A673 (cell line): ENCODE measurements around the gene SRD5A3. TPM values are rescaled to one million over a fixed set of nuclear protein-coding genes. Genes with fewer than 3 reads are reported as not detected.
A peak's percentile ranks its signal among the peaks of the same experiment; 100 is the strongest.

Source experiments
- BruUV-seq: library from RNA; stranded (reverse); fragments of 400-500 nt; replicated peaks from 2 replicates; lab custom pipeline; 2021; lab: Mats Ljungman, UMichigan
- CTCF ChIA-PET: fragments of 300-600 bp; sonication (Branson Sonifier 250); formaldehyde crosslinking; loops from one replicate; lab custom pipeline; 2022; ENCODE audit warnings: antibody characterized with exemption; lab: Charles Lee
- POLR2A ChIA-PET: fragments of 300-600 bp; sonication (Branson Sonifier 250); formaldehyde crosslinking; loops from one replicate; lab custom pipeline; 2022; ENCODE audit warnings: antibody characterized with exemption; ENCODE audit not compliant: low non-redundant PET; lab: Charles Lee
- DNase-seq: peaks from one replicate; pipeline ENCODE4 v3.0.0-alpha.2; 2015; ENCODE audit warnings: low spot score
- H3K27ac ChIP-seq: fragments of 200-600 bp; sonication (generic); 2 replicates; pipeline ENCODE4 v1.5.1; 2016; ENCODE audit warnings: mixed run types, low read depth, mild to moderate bottlenecking, mixed read lengths, antibody characterized with exemption, low read length; ENCODE audit not compliant: poor library complexity, severe bottlenecking
- H3K27me3 ChIP-seq: fragments of 200-600 bp; sonication (generic); replicated peaks from 2 replicates; pipeline ENCODE4 v1.6.1; 2017; ENCODE audit warnings: mixed run types, low read depth, mild to moderate bottlenecking, mixed read lengths, antibody characterized with exemption, low read length; ENCODE audit not compliant: insufficient read depth, poor library complexity
- H3K36me3 ChIP-seq: fragments of 200-600 bp; sonication (generic); 2 replicates; pipeline ENCODE4 v1.6.1; 2016; ENCODE audit warnings: mixed run types, mild to moderate bottlenecking, mixed read lengths, antibody characterized with exemption, low read length; ENCODE audit not compliant: insufficient read depth, poor library complexity, severe bottlenecking
- H3K4me1 ChIP-seq: fragments of 200-600 bp; sonication (generic); 2 replicates; pipeline ENCODE4 v1.6.1; 2017; ENCODE audit warnings: mixed run types, mild to moderate bottlenecking, mixed read lengths, antibody characterized with exemption, low read length; ENCODE audit not compliant: insufficient read depth, poor library complexity, severe bottlenecking
- H3K4me3 ChIP-seq: fragments of 200-600 bp; sonication (generic); 2 replicates; pipeline ENCODE4 v1.5.1; 2016; ENCODE audit warnings: low read depth, mixed run types, mild to moderate bottlenecking, mixed read lengths, low read length; ENCODE audit not compliant: poor library complexity, severe bottlenecking
- H3K9me3 ChIP-seq: fragments of 200-600 bp; sonication (generic); 2 replicates; pipeline ENCODE4 v1.6.1; 2016; ENCODE audit warnings: mixed run types, low read depth, mild to moderate bottlenecking, mixed read lengths, antibody characterized with exemption, low read length; ENCODE audit not compliant: poor library complexity, severe bottlenecking
- CTCF ChIP-seq: fragments of 300-800, 200-600 bp; sonication (generic); conservative IDR thresholded peaks from 2 replicates; pipeline ENCODE4 v1.5.1; 2017; ENCODE audit warnings: low read depth, mild to moderate bottlenecking, antibody characterized with exemption, low read length, moderate library complexity, mixed read lengths
- EZH2 ChIP-seq: fragments of 200-600 bp; sonication (generic); IDR thresholded peaks from 2 replicates; pipeline ENCODE4 v1.6.1; 2017; ENCODE audit warnings: borderline replicate concordance, low read depth, mild to moderate bottlenecking, mixed read lengths, antibody characterized with exemption, low read length; ENCODE audit not compliant: poor library complexity, severe bottlenecking
- intact Hi-C: fragments of 100-400 bp; cut with micrococcal nuclease; formaldehyde crosslinking; loops from one replicate; pipeline ENCODE4 v1.10.0; 2022; ENCODE audit not compliant: unreplicated experiment
- total RNA-seq: library from RNA; stranded (reverse); gene quantifications from 2 replicates; pipeline ENCODE4 v1.2.3, GENCODE V29; 2021

SRD5A3 gene
- total RNA-seq, 1 experiment from 2014 or later, result 48.1 TPM

GRCh38 chr4:55367084-55367722, 21.2 kb downstream of the SRD5A3 start:
- Histone ChIP-seq H3K27ac (no peak overlapping the region), H3K36me3 (no peaks in the 10 kb centered on the region), H3K9me3 (no peaks in the 10 kb centered on the region), H3K4me1 (peaks cover 5% of the 10 kb centered on the region), H3K4me3 (no peak overlapping the region), H3K27me3 (no peaks in the 10 kb centered on the region)
- no TSS peak for BruUV-seq
- intact Hi-C loops, result no loop called here
- no peak for DNase-seq
- ChIA-PET POLR2A (no interaction called here), CTCF (interaction anchor here (0.6 kb wide), 1 partner anchor 32 kb away, joined by 5 read pairs; no protein-coding TSS in a partner anchor)
- TF ChIP-seq CTCF (no peak), EZH2 (no peak)

GRCh38 chr4:55369968-55370367, 23.9 kb downstream of the SRD5A3 start:
- CTCF ChIA-PET, result no interaction called here
- no peak for DNase-seq
- POLR2A ChIA-PET, result no interaction called here
- Histone ChIP-seq H3K27ac (no peak overlapping the region), H3K9me3 (no peaks in the 10 kb centered on the region), H3K27me3 (no peaks in the 10 kb centered on the region), H3K4me1 (peaks cover 5% of the 10 kb centered on the region), H3K4me3 (no peak overlapping the region), H3K36me3 (no peaks in the 10 kb centered on the region)
- TF ChIP-seq CTCF, result no peak
- no peak for TF ChIP-seq EZH2
- intact Hi-C loops, result no loop called here
- TSS peak; percentile 30 for BruUV-seq

GRCh38 chr4:55372259-55372658, 26.2 kb downstream of the SRD5A3 start:
- CTCF ChIA-PET, result no interaction called here
- no peaks in the 10 kb centered on the region for H3K36me3 ChIP-seq
- no peaks in the 10 kb centered on the region for H3K9me3 ChIP-seq
- no peak overlapping the region for H3K4me3 ChIP-seq
- no peak for DNase-seq
- POLR2A ChIA-PET, result no interaction called here
- no peak overlapping the region for H3K27ac ChIP-seq
- no TSS peak for BruUV-seq
- H3K27me3 ChIP-seq, result no peaks in the 10 kb centered on the region
- peaks cover 5% of the 10 kb centered on the region for H3K4me1 ChIP-seq
- intact Hi-C loops, result no loop called here
- TF ChIP-seq CTCF, result no peak
- TF ChIP-seq EZH2, result no peak
